ENCODE measurements around the gene ZC3H7B.
"Not testable (repeated sequence)": the region's sequence is repeated elsewhere in the genome, so short reads cannot be mapped to it uniquely, and the experiment has no call there.

ZC3H7B gene

GRCh38 chr22:41301085-41302020 lies at the start of gene ZC3H7B:
TSS of gene ZC3H7B (plus strand) at chr22:41301525. CDS start at chr22:41320661, 19,136 bp downstream.
- peak; percentile 91 for DNase-seq

GRCh38 chr22:41252365-41252764 lies 49.0 kb upstream of the ZC3H7B start:
- DNase-seq, result no peak

- no peak for DNase-seq
Measured at GRCh38 chr22:41254230-41254629, 47.1 kb upstream of the ZC3H7B start.

- no peak for DNase-seq
Measured at GRCh38 chr22:41256254-41257253, 44.8 kb upstream of the ZC3H7B start.

- no peak for DNase-seq
Measured at GRCh38 chr22:41257696-41258095, 43.6 kb upstream of the ZC3H7B start.

- not testable (repeated sequence) for DNase-seq
Measured at GRCh38 chr22:41259756-41260155, 41.6 kb upstream of the ZC3H7B start.

GRCh38 chr22:41260871-41261270 lies 40.5 kb upstream of the ZC3H7B start:
- no peak for DNase-seq

- no peak for DNase-seq
Measured at GRCh38 chr22:41261541-41262249, 39.6 kb upstream of the ZC3H7B start.

- no peak for DNase-seq
Measured at GRCh38 chr22:41262250-41262765, 39.0 kb upstream of the ZC3H7B start.

- DNase-seq, result no peak
Measured at GRCh38 chr22:41263704-41264103, 37.6 kb upstream of the ZC3H7B start.

- DNase-seq, result no peak
Measured at GRCh38 chr22:41264408-41264941, 36.9 kb upstream of the ZC3H7B start.

- DNase-seq, result no peak
Measured at GRCh38 chr22:41267958-41268357, 33.4 kb upstream of the ZC3H7B start.

GRCh38 chr22:41271787-41272186 lies 29.5 kb upstream of the ZC3H7B start:
- DNase-seq, result no peak

GRCh38 chr22:41273128-41273527 lies 28.2 kb upstream of the ZC3H7B start:
- no peak for DNase-seq

- DNase-seq, result no peak
Measured at GRCh38 chr22:41274856-41275255, 26.5 kb upstream of the ZC3H7B start.

GRCh38 chr22:41280065-41280464 lies 21.3 kb upstream of the ZC3H7B start:
- no peak for DNase-seq

- DNase-seq, result no peak
Measured at GRCh38 chr22:41280854-41281253, 20.5 kb upstream of the ZC3H7B start.

GRCh38 chr22:41284465-41284864 lies 16.9 kb upstream of the ZC3H7B start:
- no peak for DNase-seq

GRCh38 chr22:41285441-41285819 lies 15.9 kb upstream of the ZC3H7B start:
- DNase-seq, result peak; percentile 91

GRCh38 chr22:41285820-41286638 lies 15.3 kb upstream of the ZC3H7B start, which contains the start of gene RANGAP1:
TSS of gene RANGAP1 (minus strand) at chr22:41286187. CDS start at chr22:41281044, 5,143 bp downstream.
- DNase-seq, result peak; percentile 98

GRCh38 chr22:41286639-41287091 lies 14.7 kb upstream of the ZC3H7B start:
- peak; percentile 68 for DNase-seq

Measured in activated CD8-positive, alpha-beta memory T cell treated with anti-CD3 and anti-CD28 coated beads, Interleukin-2, amount 50 U/mL, for 48 hours (primary cell).